ENCODE data around the gene FUT3. TPM values are rescaled to one million over a fixed set of nuclear protein-coding genes. Genes with fewer than 3 reads are reported as not detected.
"Not testable (repeated sequence)": the region's sequence is repeated elsewhere in the genome, so short reads cannot be mapped to it uniquely, and the experiment has no call there.

Gene FUT3
- total RNA-seq, 2 donors from 2014 or later = not detected

- H3K36me3 ChIP-seq = peaks cover 21% of the 10 kb centered on the region
- peaks cover 0 to 51% of the 10 kb centered on the region in 2 donors for H3K4me1 ChIP-seq
- no peak for DNase-seq (ENCODE audit: low spot score)
- peak in 1 of 2 donors; percentile 9 for TF ChIP-seq CTCF (IDR thresholded peaks at IDR 0.05)
- H3K9me3 ChIP-seq = no peaks in the 10 kb centered on the region
- peak overlapping the region; percentile 86 to 94 for H3K27ac ChIP-seq
- no peak overlapping the region for H3K4me3 ChIP-seq
- H3K27me3 ChIP-seq = no peaks in the 10 kb centered on the region
These were observed 41.6 kb upstream of the FUT3 start for GRCh38 chr19:5892772-5893275.

- no peak overlapping the region for H3K4me3 ChIP-seq
- DNase-seq (ENCODE audit: low spot score) = no peak
- TF ChIP-seq CTCF (IDR thresholded peaks at IDR 0.05) = peak; percentile 49 to 73
- H3K27me3 ChIP-seq = no peaks in the 10 kb centered on the region
- H3K27ac ChIP-seq = peak overlapping the region; percentile 86 to 94
- peaks cover 21% of the 10 kb centered on the region for H3K36me3 ChIP-seq
- H3K9me3 ChIP-seq = no peaks in the 10 kb centered on the region
- H3K4me1 ChIP-seq = peaks cover 0 to 44% of the 10 kb centered on the region in 2 donors
These were observed 40.9 kb upstream of the FUT3 start for GRCh38 chr19:5891938-5892771.

- no peak overlapping the region for H3K4me3 ChIP-seq
- peaks cover 0 to 42% of the 10 kb centered on the region in 2 donors for H3K4me1 ChIP-seq
- no peak overlapping the region for H3K27ac ChIP-seq
- H3K9me3 ChIP-seq = no peaks in the 10 kb centered on the region
- TF ChIP-seq CTCF (IDR thresholded peaks at IDR 0.05) = no peak
- peaks cover 16% of the 10 kb centered on the region for H3K36me3 ChIP-seq
- no peaks in the 10 kb centered on the region for H3K27me3 ChIP-seq
- DNase-seq (ENCODE audit: low spot score) = no peak
These were observed 40.3 kb upstream of the FUT3 start for GRCh38 chr19:5891572-5891937.

GRCh38 chr19:5890099-5890498, 38.9 kb upstream of the FUT3 start:
- Histone ChIP-seq H3K4me1 (peaks cover 0 to 34% of the 10 kb centered on the region in 2 donors), H3K36me3 (peaks cover 1% of the 10 kb centered on the region), H3K27me3 (no peaks in the 10 kb centered on the region), H3K27ac (no peak overlapping the region), H3K9me3 (no peaks in the 10 kb centered on the region), H3K4me3 (no peak overlapping the region)
- no peak for TF ChIP-seq CTCF (IDR thresholded peaks at IDR 0.05)
- no peak for DNase-seq (ENCODE audit: low spot score)

GRCh38 chr19:5889288-5889971, 38.2 kb upstream of the FUT3 start:
- TF ChIP-seq CTCF (IDR thresholded peaks at IDR 0.05) = no peak
- no peaks in the 10 kb centered on the region for H3K9me3 ChIP-seq
- no peaks in the 10 kb centered on the region for H3K27me3 ChIP-seq
- H3K27ac ChIP-seq = no peak overlapping the region
- H3K36me3 ChIP-seq = no peaks in the 10 kb centered on the region
- H3K4me3 ChIP-seq = no peak overlapping the region
- DNase-seq (ENCODE audit: low spot score) = no peak
- H3K4me1 ChIP-seq = peaks cover 0 to 28% of the 10 kb centered on the region in 2 donors

- Histone ChIP-seq H3K27ac (peak overlapping the region in 1 of 2 donors; percentile 67), H3K4me1 (peaks cover 0 to 11% of the 10 kb centered on the region in 2 donors)
- not testable (repeated sequence) for H3K9me3 ChIP-seq; H3K4me3 ChIP-seq; H3K27me3 ChIP-seq; DNase-seq (ENCODE audit: low spot score); H3K36me3 ChIP-seq
These were observed 33.0 kb upstream of the FUT3 start for GRCh38 chr19:5884065-5884811.

GRCh38 chr19:5883157-5883873, 32.1 kb upstream of the FUT3 start:
- H3K9me3 ChIP-seq; H3K27me3 ChIP-seq; H3K4me3 ChIP-seq; DNase-seq (ENCODE audit: low spot score); H3K36me3 ChIP-seq: not testable (repeated sequence)
- peak overlapping the region in 1 of 2 donors; percentile 67 for H3K27ac ChIP-seq
- peaks cover 0 to 11% of the 10 kb centered on the region in 2 donors for H3K4me1 ChIP-seq
